ENCODE results near the gene DCPS. TPM values are rescaled to one million over a fixed set of nuclear protein-coding genes. Genes with fewer than 3 reads are reported as not detected.

Gene DCPS
- total RNA-seq, 1 donor: 8.3 TPM

- Histone ChIP-seq H3K9me3 (ENCODE audit: low read depth, low read length) (no peaks in the 10 kb centered on the region), H3K4me3 (ENCODE audit: insufficient read depth, low read length) (peak overlapping the region; percentile 62), H3K79me2 (ENCODE audit: insufficient read depth, low read length) (no peaks in the 10 kb centered on the region), H3K4me2 (ENCODE audit: insufficient read depth, low read length) (peak overlapping the region; percentile 81), H3K27ac (ENCODE audit: low read depth, low read length) (peak overlapping the region; percentile 87), H4K20me1 (ENCODE audit: insufficient read depth, low read length) (no peaks in the 10 kb centered on the region), H3K36me3 (ENCODE audit: insufficient read depth, low read length) (peaks cover 2% of the 10 kb centered on the region), H3K27me3 (ENCODE audit: insufficient read depth, low read length) (no peaks in the 10 kb centered on the region), H2AFZ (ENCODE audit: low read length) (peak overlapping the region; percentile 93), H3K4me1 (ENCODE audit: insufficient read depth, low read length) (peaks cover 26% of the 10 kb centered on the region)
- no peak for TF ChIP-seq CTCF (IDR thresholded peaks at IDR 0.05; ENCODE audit: extremely low read depth, low read depth, low read length)
- peak; percentile 76 for DNase-seq (ENCODE audit: insufficient read length, low spot score, missing footprints)
Observed at GRCh38 chr11:126317756-126318573, 14.1 kb downstream of the DCPS start.

GRCh38 chr11:126318574-126319373 lies 14.9 kb downstream of the DCPS start:
- Histone ChIP-seq H3K36me3 (ENCODE audit: insufficient read depth, low read length) (peaks cover 2% of the 10 kb centered on the region), H3K27ac (ENCODE audit: low read depth, low read length) (peak overlapping the region; percentile 87), H2AFZ (ENCODE audit: low read length) (peak overlapping the region; percentile 93), H3K4me3 (ENCODE audit: insufficient read depth, low read length) (peak overlapping the region; percentile 62), H3K27me3 (ENCODE audit: insufficient read depth, low read length) (no peaks in the 10 kb centered on the region), H3K79me2 (ENCODE audit: insufficient read depth, low read length) (no peaks in the 10 kb centered on the region), H3K4me2 (ENCODE audit: insufficient read depth, low read length) (peak overlapping the region; percentile 81), H3K4me1 (ENCODE audit: insufficient read depth, low read length) (peaks cover 26% of the 10 kb centered on the region), H3K9me3 (ENCODE audit: low read depth, low read length) (no peaks in the 10 kb centered on the region), H4K20me1 (ENCODE audit: insufficient read depth, low read length) (no peaks in the 10 kb centered on the region)
- no peak for TF ChIP-seq CTCF (IDR thresholded peaks at IDR 0.05; ENCODE audit: extremely low read depth, low read depth, low read length)
- peak; percentile 94 for DNase-seq (ENCODE audit: insufficient read length, low spot score, missing footprints)

- no peak for DNase-seq (ENCODE audit: insufficient read length, low spot score, missing footprints)
- H3K36me3 ChIP-seq (ENCODE audit: insufficient read depth, low read length): peaks cover 2% of the 10 kb centered on the region
- no peaks in the 10 kb centered on the region for H4K20me1 ChIP-seq (ENCODE audit: insufficient read depth, low read length)
- H2AFZ ChIP-seq (ENCODE audit: low read length): peak overlapping the region; percentile 93
- H3K27me3 ChIP-seq (ENCODE audit: insufficient read depth, low read length): no peaks in the 10 kb centered on the region
- peaks cover 26% of the 10 kb centered on the region for H3K4me1 ChIP-seq (ENCODE audit: insufficient read depth, low read length)
- H3K79me2 ChIP-seq (ENCODE audit: insufficient read depth, low read length): no peaks in the 10 kb centered on the region
- H3K27ac ChIP-seq (ENCODE audit: low read depth, low read length): peak overlapping the region; percentile 87
- no peak overlapping the region for H3K4me2 ChIP-seq (ENCODE audit: insufficient read depth, low read length)
- H3K4me3 ChIP-seq (ENCODE audit: insufficient read depth, low read length): no peak overlapping the region
- H3K9me3 ChIP-seq (ENCODE audit: low read depth, low read length): no peaks in the 10 kb centered on the region
- TF ChIP-seq CTCF (IDR thresholded peaks at IDR 0.05; ENCODE audit: extremely low read depth, low read depth, low read length): no peak
Observed at GRCh38 chr11:126319374-126319740, 15.5 kb downstream of the DCPS start.

GRCh38 chr11:126322996-126323395 lies 19.1 kb downstream of the DCPS start:
- no peaks in the 10 kb centered on the region for H3K79me2 ChIP-seq (ENCODE audit: insufficient read depth, low read length)
- H4K20me1 ChIP-seq (ENCODE audit: insufficient read depth, low read length): peaks cover 3% of the 10 kb centered on the region
- peaks cover 2% of the 10 kb centered on the region for H3K36me3 ChIP-seq (ENCODE audit: insufficient read depth, low read length)
- H3K9me3 ChIP-seq (ENCODE audit: low read depth, low read length): no peaks in the 10 kb centered on the region
- no peak for TF ChIP-seq CTCF (IDR thresholded peaks at IDR 0.05; ENCODE audit: extremely low read depth, low read depth, low read length)
- H3K27ac ChIP-seq (ENCODE audit: low read depth, low read length): no peak overlapping the region
- peaks cover 16% of the 10 kb centered on the region for H3K4me1 ChIP-seq (ENCODE audit: insufficient read depth, low read length)
- DNase-seq (ENCODE audit: insufficient read length, low spot score, missing footprints): no peak
- H2AFZ ChIP-seq (ENCODE audit: low read length): no peak overlapping the region
- no peak overlapping the region for H3K4me2 ChIP-seq (ENCODE audit: insufficient read depth, low read length)
- H3K4me3 ChIP-seq (ENCODE audit: insufficient read depth, low read length): no peak overlapping the region
- no peaks in the 10 kb centered on the region for H3K27me3 ChIP-seq (ENCODE audit: insufficient read depth, low read length)

All from osteoblast (primary cell).